K562 (cell line): Measurements from ENCODE around the gene MAGEB1. TPM values are rescaled to one million over a fixed set of nuclear protein-coding genes. Genes with fewer than 3 reads are reported as not detected.

ENCODE experiments used
- ATF7 ChIP-seq: fragments of 450-650 bp; IDR thresholded peaks from 2 replicates; pipeline ENCODE4 v1.7.1; 2014; ENCODE audit warnings: mild to moderate bottlenecking, moderate library complexity
- CEBPG ChIP-seq, 3 experiments: fragments of 200-800 bp in 1 of 3; sonication (Bioruptor generic) in 1 of 3; sonication (generic) in 1 of 3; formaldehyde crosslinking in 1 of 3; IDR thresholded peaks in 2 of 3; conservative IDR thresholded peaks in 1 of 3; 2 replicates each; pipeline versions ENCODE4 v1.6.1 to v1.8.0; 2016 to 2022; ENCODE audit warnings: missing compliant biosample characterization in 2 of 3, missing genetic modification characterization in 2 of 3, mild to moderate bottlenecking in 1 of 3, missing genetic modification reagents in 1 of 3
- EP400 ChIP-seq: fragments of 450-650 bp; IDR thresholded peaks from 2 replicates; pipeline ENCODE4 v1.6.1; 2017; ENCODE audit warnings: antibody characterized with exemption, mild to moderate bottlenecking, moderate library complexity
- ETV1 ChIP-seq: fragments of 450-650 bp; conservative IDR thresholded peaks from 2 replicates; pipeline ENCODE4 v1.6.1; 2016; ENCODE audit warnings: missing genetic modification characterization, control low read depth, low read depth, missing compliant biosample characterization
- ETV5 ChIP-seq: sonication (generic); formaldehyde crosslinking; IDR thresholded peaks from 2 replicates; pipeline ENCODE4 v1.4.0; 2020; ENCODE audit warnings: low read depth, mild to moderate bottlenecking, missing genetic modification reagents
- FUS ChIP-seq: fragments of 200-400 bp; formaldehyde crosslinking; optimal IDR thresholded peaks from 2 replicates; pipeline ENCODE3; 2017; ENCODE audit warnings: low read depth, low read length
- GTF2E2 ChIP-seq: fragments of 200-800 bp; sonication (Bioruptor generic); IDR thresholded peaks from 2 replicates; pipeline ENCODE4 v1.6.1; 2016; ENCODE audit warnings: missing genetic modification characterization, missing compliant biosample characterization
- JUND ChIP-seq, 2 experiments: IDR thresholded peaks; 2 replicates in 1 of 2; 3 replicates in 1 of 2; pipeline ENCODE4 v1.6.1; 2011; ENCODE audit warnings: borderline replicate concordance in 2 of 2, low read depth in 2 of 2, low read length in 2 of 2, improper control_type of control experiment in 1 of 2, missing biosample characterization in 1 of 2, missing genetic modification characterization in 1 of 2, missing genetic modification reagents in 1 of 2
- MEIS2 ChIP-seq: fragments of 450-650 bp; IDR thresholded peaks from 2 replicates; pipeline ENCODE4 v1.6.1; 2014; ENCODE audit warnings: mild to moderate bottlenecking; ENCODE audit not compliant: partially characterized antibody
- PML ChIP-seq: IDR thresholded peaks from 2 replicates; pipeline ENCODE4 v1.6.1; 2012; ENCODE audit warnings: low read length, inconsistent platforms
- RBM17 ChIP-seq: fragments of 200-400 bp; formaldehyde crosslinking; IDR thresholded peaks from 2 replicates; pipeline ENCODE4 v1.6.1; 2017; ENCODE audit warnings: low read depth, mild to moderate bottlenecking, low read length, borderline replicate concordance
- RCOR1 ChIP-seq, 2 experiments: IDR thresholded peaks; 2 replicates each; pipeline ENCODE4 v1.6.1; 2012; ENCODE audit warnings: low read depth in 2 of 2, low read length in 2 of 2, borderline replicate concordance in 1 of 2, improper control_type of control experiment in 1 of 2
- TAF1 ChIP-seq: IDR thresholded peaks from 2 replicates; pipeline ENCODE4 v1.6.1; 2011; ENCODE audit warnings: mild to moderate bottlenecking, low read length, moderate library complexity; ENCODE audit not compliant: insufficient read depth, control insufficient read depth, severe bottlenecking; ENCODE audit errors: extremely low read depth
- TAF9B ChIP-seq: fragments of 450-650 bp; IDR thresholded peaks from 2 replicates; pipeline ENCODE4 v1.6.1; 2018; ENCODE audit warnings: mild to moderate bottlenecking; ENCODE audit not compliant: partially characterized antibody
- VEZF1 ChIP-seq: fragments of 200-800 bp; sonication (Bioruptor generic); IDR thresholded peaks from 2 replicates; pipeline ENCODE4 v1.6.1; 2017; ENCODE audit warnings: missing genetic modification characterization, missing compliant biosample characterization
- ZBTB40 ChIP-seq, 2 experiments: fragments of 450-650 bp in 1 of 2; sonication (generic) in 1 of 2; formaldehyde crosslinking in 1 of 2; IDR thresholded peaks; 2 replicates each; pipeline versions ENCODE4 v1.7.1 to v1.9.0; 2016 to 2022; ENCODE audit warnings: inconsistent platforms in 1 of 2, mild to moderate bottlenecking in 1 of 2, missing genetic modification reagents in 1 of 2
- polyA plus RNA-seq, 8 experiments: library from polyadenylated mRNA; depleted of rRNA in 4 of 8; stranded (reverse) in 5 of 8; unstranded in 3 of 8; fragments of >200 nt; fragmentation: Nextera tagmentation in 2 of 8; fragmentation: Illumina TruSeq in 1 of 8; extraction: Ambion mirVana in 2 of 8; extraction: Trizol in 1 of 8; gene quantifications; 2 replicates each; pipeline versions ENCODE4 v1.2.1 to v1.2.3, GENCODE V29; 2011 to 2014; ENCODE audit warnings: inconsistent platforms in 1 of 8, missing spikeins in 1 of 8
- total RNA-seq, 7 experiments: library from RNA; depleted of rRNA in 6 of 7; stranded (reverse); fragments of >200 nt in 6 of 7; fragmentation: Illumina TruSeq in 2 of 7; extraction: Trizol in 2 of 7; gene quantifications; 2 replicates each; pipeline versions ENCODE4 v1.2.1 to v1.2.3, GENCODE V29; 2011 to 2021; ENCODE audit warnings: low replicate concordance in 1 of 7

Gene MAGEB1
- total and polyA plus RNA-seq, 9 of the 15 experiments (the other 6 are each of a cell fraction or from before 2014, with no cell fraction given): 32.6 to 100 (median 43.4) TPM

- TF ChIP-seq ZBTB40 (IDR thresholded peaks at IDR 0.05) (peak; percentile 95), ZBTB40 (CRISPR knock-in tag; IDR thresholded peaks at IDR 0.05) (no peak), ETV1 (tag) (peak; percentile 93), JUND (IDR thresholded peaks at IDR 0.05; ENCODE audit: borderline replicate concordance, low read depth, low read length) (peak; percentile 96), JUND (tag; IDR thresholded peaks at IDR 0.05; ENCODE audit: borderline replicate concordance, low read depth, low read length) (peak; percentile 93; the same call in 2 of the 3 replicates), PML (peak; percentile 49; the same call in 1 of the 2 replicates), ATF7 (peak; percentile 85), VEZF1 (CRISPR knock-in tag) (peak; percentile 58), ETV5 (CRISPR knock-in tag) (peak; percentile 87), CEBPG (CRISPR knock-in tag; IDR thresholded peaks at IDR 0.05) (no peak), CEBPG (tag; conservative IDR thresholded peaks at IDR 0.05 in 1 of 2, IDR thresholded peaks at IDR 0.05 in 1 of 2) (no peak), RCOR1 (IDR thresholded peaks at IDR 0.05; ENCODE audit: borderline replicate concordance in 1 of 2, low read depth in 2 of 2, low read length in 2 of 2) (0 out of 4 replicates have a peak, but pooled peaks of 1 of the 2 experiments have one; percentile 37), EP400 (peak; percentile 62), RBM17 (no peak), MEIS2 (peak; percentile 31), TAF1 (peak; percentile 65), GTF2E2 (tag) (0 out of 2 replicates have a peak, but pooled peaks have one; percentile 44), FUS (no peak), TAF9B (peak; percentile 43)
Observed at GRCh38 chrX:30215357-30215843, 31.5 kb upstream of the MAGEB1 start, which contains the start of gene MAGEB2 (continued).
